Thyroid gland (tissue), 4 donors: ENCODE measurements around the gene OGA.

ENCODE experiments used
- CTCF ChIP-seq, 6 experiments: fragments of 200-600 bp in 3 of 6; fragments of 450-650 bp in 3 of 6; sonication (generic) in 3 of 6; IDR thresholded peaks; one replicate each; pipeline ENCODE4 v1.5.1; 2016 to 2019; ENCODE audit warnings: antibody characterized with exemption in 6 of 6, mild to moderate bottlenecking in 2 of 6, inconsistent platforms in 1 of 6, moderate library complexity in 1 of 6
- POLR2A ChIP-seq, 2 donors: fragments of 450-650 bp; IDR thresholded peaks; one replicate each; pipeline ENCODE4 v1.6.1; 2017; ENCODE audit warnings: antibody characterized with exemption in 2 of 2, mild to moderate bottlenecking in 2 of 2, moderate library complexity in 1 of 2

GRCh38 chr10:101774589-101775272 is 43.5 kb downstream of the OGA start:
- TF ChIP-seq POLR2A (IDR thresholded peaks at IDR 0.05) (no peak), CTCF (IDR thresholded peaks at IDR 0.05) (no peak)
